Colonic mucosa (tissue), 4 donors: ENCODE results near the gene LZTFL1. TPM values are rescaled to one million over a fixed set of nuclear protein-coding genes. Genes with fewer than 3 reads are reported as not detected.
"Not testable (repeated sequence)": the region's sequence is repeated elsewhere in the genome, so short reads cannot be mapped to it uniquely, and the experiment has no call there.

Source experiments
- DNase-seq: peaks from one replicate; pipeline ENCODE4 v3.0.0-alpha.2; 2020
- H3K27ac ChIP-seq: fragments of 200-600 bp; one replicate; pipeline ENCODE4 v1.8.0; 2021
- H3K27me3 ChIP-seq: fragments of 200-600 bp; one replicate; pipeline ENCODE4 v1.8.0; 2021
- H3K36me3 ChIP-seq: fragments of 200-600 bp; one replicate; pipeline ENCODE4 v1.8.0; 2021
- H3K4me1 ChIP-seq: fragments of 200-600 bp; one replicate; pipeline ENCODE4 v1.8.0; 2021; ENCODE audit warnings: mild to moderate bottlenecking
- H3K4me3 ChIP-seq: fragments of 200-600 bp; one replicate; pipeline ENCODE4 v1.8.0; 2021
- H3K9ac ChIP-seq, 2 donors: one replicate each; pipeline ENCODE4 v1.7.0; 2013; ENCODE audit warnings: control low read depth in 2 of 2, low read depth in 2 of 2, low read length in 2 of 2
- H3K9me3 ChIP-seq: fragments of 200-600 bp; one replicate; pipeline ENCODE4 v1.8.0; 2021
- CTCF ChIP-seq: fragments of 200-600 bp; IDR thresholded peaks from one replicate; pipeline ENCODE4 v1.8.0; 2022; ENCODE audit warnings: antibody characterized with exemption, mild to moderate bottlenecking
- intact Hi-C: fragments of 100-400 bp; cut with DNase I; formaldehyde crosslinking; loops from one replicate; pipeline ENCODE4 v1.14.1; 2022
- total RNA-seq, 2 donors: library from RNA; stranded (reverse); fragmentation: NEBNext Ultra II Directional in 1 of 2; extraction: Animal tissue kit (Norgen Biotek cat#: 25700) in 1 of 2; gene quantifications; one replicate each; pipeline ENCODE4 v1.2.1, GENCODE V29; 2021
- donor health status: healthy.
- donor health status: DM: no; HTN: no; CAD: no.
- donor health status: DM: no; HTN: no; CAD: no.

The LZTFL1 gene
- total RNA-seq, 2 donors from 2014 or later = 10.5 to 11.4 TPM

GRCh38 chr3:45864760-45865519 lies 23.0 kb upstream of the LZTFL1 start:
- Histone ChIP-seq H3K4me3 (no peak overlapping the region), H3K27ac (no peak overlapping the region), H3K36me3 (no peaks in the 10 kb centered on the region), H3K9ac (no peak overlapping the region), H3K27me3 (no peaks in the 10 kb centered on the region), H3K4me1 (no peaks in the 10 kb centered on the region), H3K9me3 (no peaks in the 10 kb centered on the region)
- TF ChIP-seq CTCF = no peak
- DNase-seq = no peak
- intact Hi-C loops = no loop called here

- no peaks in the 10 kb centered on the region for H3K9me3 ChIP-seq
- TF ChIP-seq CTCF = no peak
- DNase-seq = no peak
- H3K4me3 ChIP-seq = no peak overlapping the region
- H3K9ac ChIP-seq = no peak overlapping the region
- intact Hi-C loops = no loop called here
- H3K27ac ChIP-seq = no peak overlapping the region
- H3K27me3 ChIP-seq = no peaks in the 10 kb centered on the region
- H3K36me3 ChIP-seq = no peaks in the 10 kb centered on the region
- H3K4me1 ChIP-seq = no peaks in the 10 kb centered on the region
Observed at GRCh38 chr3:45861043-45861719, 19.3 kb upstream of the LZTFL1 start.

GRCh38 chr3:45860481-45860880 lies 18.6 kb upstream of the LZTFL1 start:
- no peak for DNase-seq
- H3K9ac ChIP-seq = no peak overlapping the region
- no peaks in the 10 kb centered on the region for H3K9me3 ChIP-seq
- no peaks in the 10 kb centered on the region for H3K4me1 ChIP-seq
- no peak for TF ChIP-seq CTCF
- no peak overlapping the region for H3K27ac ChIP-seq
- no peak overlapping the region for H3K4me3 ChIP-seq
- no peaks in the 10 kb centered on the region for H3K27me3 ChIP-seq
- H3K36me3 ChIP-seq = no peaks in the 10 kb centered on the region
- intact Hi-C loops = no loop called here

- Histone ChIP-seq H3K4me3 (no peak overlapping the region), H3K27ac (no peak overlapping the region)
- TF ChIP-seq CTCF = no peak
Observed at GRCh38 chr3:45858809-45859543, 17.1 kb upstream of the LZTFL1 start.

GRCh38 chr3:45857024-45857423 lies 15.1 kb upstream of the LZTFL1 start:
- H3K9me3 ChIP-seq, H3K27me3 ChIP-seq, H3K4me1 ChIP-seq, H3K9ac ChIP-seq, DNase-seq, intact Hi-C loops, H3K36me3 ChIP-seq, H3K27ac ChIP-seq, H3K4me3 ChIP-seq: not testable (repeated sequence)

More at GRCh38 chr3:45858809-45859543, 17.1 kb upstream of the LZTFL1 start:
- H3K9me3 ChIP-seq = no peaks in the 10 kb centered on the region
- no peak for DNase-seq
- no peaks in the 10 kb centered on the region for H3K27me3 ChIP-seq
- no peak overlapping the region for H3K9ac ChIP-seq
- no peaks in the 10 kb centered on the region for H3K4me1 ChIP-seq
- H3K36me3 ChIP-seq = no peaks in the 10 kb centered on the region
- intact Hi-C loops = no loop called here

- H3K4me3 ChIP-seq, H3K27me3 ChIP-seq, intact Hi-C loops, DNase-seq, H3K9ac ChIP-seq, H3K27ac ChIP-seq, H3K9me3 ChIP-seq, H3K4me1 ChIP-seq, H3K36me3 ChIP-seq: not testable (repeated sequence)
Observed at GRCh38 chr3:45856323-45856722, 14.4 kb upstream of the LZTFL1 start.
